ENCODE results near the gene TMEM150B.

The TMEM150B gene

DNA sequence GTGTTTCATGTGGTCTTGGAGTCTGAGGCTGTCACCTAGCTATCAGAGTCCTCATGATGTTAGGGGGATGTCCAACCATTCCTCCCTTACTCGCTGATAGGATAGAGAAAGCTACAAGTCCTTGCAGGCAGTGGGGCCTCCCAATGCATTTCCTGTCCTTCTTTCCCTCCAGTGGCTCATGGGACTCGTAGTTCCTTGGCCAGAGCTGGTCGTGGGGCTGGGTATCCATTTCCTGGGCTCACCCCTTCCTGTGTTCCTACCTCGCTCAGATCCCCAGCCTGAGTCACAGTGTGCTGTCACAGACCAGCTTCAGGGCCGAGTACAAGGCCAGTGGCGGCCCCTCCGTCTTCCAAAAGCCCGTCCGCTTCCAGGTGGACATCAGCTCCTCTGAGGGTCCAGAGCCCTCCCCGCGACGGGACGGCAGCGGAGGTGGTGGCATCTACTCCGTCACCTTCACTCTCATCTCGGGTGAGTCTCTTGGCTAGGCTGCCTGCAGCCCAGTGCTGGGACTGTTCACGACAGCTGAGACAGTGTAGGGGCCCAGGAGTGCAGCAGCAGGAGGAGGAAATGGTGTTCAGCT lies 19.1 kb downstream of the TMEM150B start:
- DNase-seq (ENCODE audit: low spot score): no peak

DNA sequence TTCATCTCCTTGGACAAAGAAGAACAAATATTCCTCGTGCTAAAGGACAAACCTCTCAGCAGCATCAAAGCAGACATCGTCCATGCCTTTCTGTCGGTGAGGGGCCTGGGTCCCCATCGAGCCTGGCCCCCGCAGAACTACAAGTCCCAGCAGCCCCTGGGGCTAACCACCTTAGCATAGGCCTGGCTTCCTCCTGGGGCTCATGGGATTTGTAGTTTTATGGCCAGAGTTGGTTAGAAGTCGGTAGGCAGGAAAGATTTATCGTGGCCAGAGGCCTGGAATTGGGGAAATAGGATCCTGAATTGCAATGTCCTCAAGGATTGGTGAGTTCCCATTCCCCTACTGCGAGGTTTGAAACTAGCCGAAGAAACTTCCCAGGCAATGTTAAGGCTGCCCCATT lies 19.6 kb downstream of the TMEM150B start:
- peak; percentile 65 for DNase-seq (ENCODE audit: low spot score)

DNA sequence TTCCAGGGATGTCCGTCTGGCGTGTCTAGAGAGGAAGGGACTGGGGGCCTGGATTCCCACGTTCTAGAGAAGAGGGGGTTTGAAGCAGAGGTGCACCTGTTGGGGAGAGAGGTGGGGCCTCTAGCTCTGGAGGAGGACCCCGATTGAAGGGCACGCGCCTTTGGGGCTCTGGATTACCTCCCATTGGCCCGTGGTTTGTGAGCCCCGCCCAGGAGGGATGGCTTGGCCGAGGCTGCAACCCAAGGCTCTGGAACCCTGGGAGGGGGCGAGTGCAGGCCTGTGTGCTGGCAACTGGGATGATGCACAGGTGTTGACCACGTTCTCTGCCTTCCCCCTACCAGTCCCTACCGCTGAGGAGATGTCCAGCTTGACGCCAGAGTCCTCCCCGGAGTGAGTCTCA lies 20.2 kb downstream of the TMEM150B start:
- DNase-seq (ENCODE audit: low spot score): no peak

DNA sequence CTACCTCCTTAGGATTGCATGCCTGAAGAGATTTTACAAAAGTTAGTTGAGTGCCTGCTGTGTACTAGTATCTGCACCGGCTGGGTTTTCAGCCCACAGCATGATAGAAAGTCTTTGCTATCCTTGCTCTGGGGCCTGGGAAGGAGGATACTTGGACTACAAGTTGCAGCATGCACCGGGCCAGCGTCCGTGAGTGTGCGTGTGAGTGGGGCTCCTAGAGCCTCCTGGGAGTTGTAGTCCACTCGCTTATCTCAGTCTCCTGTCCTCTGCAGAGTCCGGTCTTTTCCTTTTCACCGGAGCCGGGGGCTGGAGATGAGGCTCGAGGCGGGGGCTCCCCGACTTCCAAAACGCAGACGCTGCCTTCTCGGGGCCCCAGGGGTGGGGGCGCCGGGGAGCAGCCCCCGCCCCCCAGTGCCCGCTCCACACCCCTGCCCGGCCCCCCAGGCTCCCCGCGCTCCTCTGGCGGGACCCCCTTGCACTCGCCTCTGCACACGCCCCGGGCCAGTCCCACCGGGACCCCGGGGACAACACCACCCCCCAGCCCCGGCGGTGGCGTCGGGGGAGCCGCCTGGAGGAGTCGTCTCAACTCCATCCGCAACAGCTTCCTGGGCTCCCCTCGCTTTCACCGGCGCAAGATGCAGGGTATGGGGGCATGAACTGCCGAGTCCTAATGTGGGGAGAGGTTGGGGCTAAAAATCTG lies 20.7 kb downstream of the TMEM150B start:
- peak; percentile 72 for DNase-seq (ENCODE audit: low spot score)

DNA sequence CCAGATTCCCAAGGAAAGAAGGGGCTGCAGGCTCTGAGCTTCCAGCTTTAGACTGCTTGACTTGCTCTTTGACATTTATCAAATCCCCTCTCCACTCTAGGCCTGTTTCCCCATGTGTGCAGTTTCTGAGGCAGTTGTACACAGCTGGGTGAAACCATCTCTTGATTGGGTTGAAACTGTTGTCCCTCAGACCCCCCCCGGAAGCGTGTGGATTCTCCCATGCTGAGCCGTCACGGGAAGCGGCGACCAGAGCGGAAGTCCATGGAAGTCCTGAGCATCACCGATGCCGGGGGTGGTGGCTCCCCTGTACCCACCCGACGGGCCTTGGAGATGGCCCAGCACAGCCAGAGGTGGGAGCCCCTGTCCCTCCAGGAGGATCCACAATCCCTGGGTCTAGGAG lies 21.7 kb downstream of the TMEM150B start:
- DNase-seq (ENCODE audit: low spot score): no peak

DNA sequence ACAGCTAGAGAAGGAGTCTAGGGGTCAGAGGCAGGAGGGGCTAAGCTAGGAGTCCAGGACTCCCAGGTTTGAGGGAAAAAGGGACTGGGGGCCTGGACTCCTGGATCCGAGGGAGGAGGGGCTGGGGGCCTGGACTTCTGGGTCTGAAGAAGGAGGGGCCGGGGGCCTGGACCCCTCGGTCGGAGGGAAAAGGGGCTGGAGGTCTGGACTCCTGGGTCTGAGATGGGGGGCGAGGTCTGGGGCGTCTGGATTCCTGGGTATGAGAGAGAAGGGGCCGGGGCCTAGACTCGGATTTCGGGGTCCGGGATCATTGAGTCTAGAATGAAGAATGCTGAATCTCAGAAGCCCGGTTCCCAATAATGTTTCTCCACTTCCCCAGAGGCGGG lies 22.8 kb downstream of the TMEM150B start:
- DNase-seq (ENCODE audit: low spot score): peak; percentile 46

DNA sequence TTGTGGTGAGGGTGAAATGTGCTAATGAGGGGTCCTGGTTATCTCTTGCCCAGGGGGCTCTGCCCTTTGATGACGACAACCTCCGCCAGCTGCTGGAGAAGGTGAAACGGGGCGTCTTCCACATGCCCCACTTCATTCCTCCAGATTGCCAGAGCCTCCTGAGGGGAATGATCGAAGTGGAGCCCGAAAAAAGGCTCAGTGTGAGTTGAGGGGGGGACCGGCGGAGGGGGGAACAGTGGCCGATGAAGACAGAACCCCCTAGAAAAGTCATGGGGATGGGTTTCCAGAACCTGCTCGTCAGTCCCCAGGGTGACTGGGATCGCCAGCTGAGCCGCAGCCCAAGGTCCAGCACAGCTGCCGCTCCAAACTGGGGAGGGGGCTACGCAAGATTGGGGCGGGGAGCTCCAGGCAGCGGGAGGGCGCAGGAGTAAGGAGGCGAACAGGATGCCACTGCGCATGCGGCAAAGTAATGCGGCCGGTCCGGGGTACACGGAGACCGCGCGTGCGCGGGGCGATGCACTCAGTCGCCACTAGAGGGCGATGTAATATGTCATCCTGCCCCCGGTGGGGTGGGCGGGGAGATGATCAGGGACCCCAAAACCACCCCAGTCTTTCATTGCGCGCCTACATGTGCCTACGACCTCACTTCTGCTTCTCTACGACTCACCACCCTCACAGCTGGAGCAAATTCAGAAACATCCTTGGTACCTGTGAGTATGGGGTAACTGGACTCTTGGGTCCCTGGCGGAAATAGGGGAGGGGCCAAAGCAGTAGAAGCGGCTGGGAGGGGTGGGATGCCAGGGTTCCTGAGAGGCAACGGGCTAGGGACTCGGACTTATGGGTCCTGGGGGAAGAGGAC lies 23.5 kb downstream of the TMEM150B start:
- DNase-seq (ENCODE audit: low spot score): peak; percentile 95

DNA sequence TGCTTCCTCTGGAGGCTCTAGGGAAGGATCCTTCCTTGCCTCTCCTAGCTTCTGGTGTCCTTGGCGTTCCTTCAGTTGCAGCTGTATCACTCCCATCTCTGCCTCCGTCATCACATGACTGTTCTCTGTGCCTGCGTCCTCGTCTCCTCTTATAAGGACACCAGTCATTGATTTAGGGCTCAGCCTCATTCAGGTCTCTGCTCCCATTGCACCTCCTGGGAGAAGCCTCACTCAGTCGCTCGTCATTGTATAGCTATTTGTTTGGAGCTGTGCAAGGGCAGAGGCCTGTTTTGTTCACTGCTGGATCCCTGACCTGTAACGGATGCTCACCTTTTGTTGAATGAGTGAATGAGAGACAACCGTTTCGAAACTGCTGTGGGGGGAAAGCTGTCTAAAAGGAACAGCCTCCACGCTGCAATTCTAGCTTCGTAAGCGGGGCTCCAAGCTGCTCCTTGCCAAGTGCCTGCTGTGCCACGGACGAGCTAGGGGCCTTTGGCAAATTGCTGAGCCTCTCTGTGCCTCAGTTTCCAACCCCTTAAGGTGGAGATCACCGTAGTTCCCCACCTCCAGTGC lies 24.2 kb downstream of the TMEM150B start:
- DNase-seq (ENCODE audit: low spot score): no peak

DNA sequence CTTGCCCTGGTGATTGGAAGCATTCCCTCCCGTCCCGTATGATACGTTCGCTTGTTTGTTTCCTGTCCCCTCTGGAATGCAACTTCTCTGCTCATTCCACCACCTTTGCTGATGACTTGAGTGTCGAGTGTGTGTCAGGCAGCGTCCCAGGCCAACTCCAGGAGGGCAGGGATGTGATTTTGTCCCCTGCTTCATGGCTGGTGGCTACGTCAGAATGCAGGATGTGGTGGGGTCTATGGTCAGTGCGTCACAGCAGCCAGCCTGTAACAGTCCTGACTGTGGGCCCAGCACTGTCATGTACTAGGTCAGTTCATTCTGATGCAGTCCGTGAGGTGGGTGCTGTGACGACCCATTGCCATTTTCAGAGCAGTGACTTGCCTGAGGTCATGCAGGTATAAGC lies 25.1 kb downstream of the TMEM150B start:
- DNase-seq (ENCODE audit: low spot score): no peak

DNA sequence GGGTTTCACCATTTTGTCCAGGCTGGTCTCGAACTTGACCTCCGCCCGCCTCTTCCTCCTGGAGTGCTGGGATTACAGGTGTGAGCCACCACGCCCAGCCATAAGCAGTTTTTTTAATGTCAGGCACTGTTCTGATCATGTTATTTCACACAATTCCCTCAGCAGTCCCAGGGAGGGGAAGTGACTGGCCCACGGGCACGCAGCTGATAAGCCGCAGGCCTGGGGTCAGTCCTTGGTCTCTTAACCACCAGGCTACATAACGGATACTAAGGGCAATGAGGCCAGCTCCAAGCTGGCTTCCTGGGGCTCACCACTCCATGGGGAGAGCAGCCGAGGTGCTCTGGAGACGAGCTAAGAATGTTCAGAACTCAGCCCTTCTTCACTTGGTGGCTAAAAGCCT lies 27.9 kb downstream of the TMEM150B start:
- no peak for DNase-seq (ENCODE audit: low spot score)

DNA sequence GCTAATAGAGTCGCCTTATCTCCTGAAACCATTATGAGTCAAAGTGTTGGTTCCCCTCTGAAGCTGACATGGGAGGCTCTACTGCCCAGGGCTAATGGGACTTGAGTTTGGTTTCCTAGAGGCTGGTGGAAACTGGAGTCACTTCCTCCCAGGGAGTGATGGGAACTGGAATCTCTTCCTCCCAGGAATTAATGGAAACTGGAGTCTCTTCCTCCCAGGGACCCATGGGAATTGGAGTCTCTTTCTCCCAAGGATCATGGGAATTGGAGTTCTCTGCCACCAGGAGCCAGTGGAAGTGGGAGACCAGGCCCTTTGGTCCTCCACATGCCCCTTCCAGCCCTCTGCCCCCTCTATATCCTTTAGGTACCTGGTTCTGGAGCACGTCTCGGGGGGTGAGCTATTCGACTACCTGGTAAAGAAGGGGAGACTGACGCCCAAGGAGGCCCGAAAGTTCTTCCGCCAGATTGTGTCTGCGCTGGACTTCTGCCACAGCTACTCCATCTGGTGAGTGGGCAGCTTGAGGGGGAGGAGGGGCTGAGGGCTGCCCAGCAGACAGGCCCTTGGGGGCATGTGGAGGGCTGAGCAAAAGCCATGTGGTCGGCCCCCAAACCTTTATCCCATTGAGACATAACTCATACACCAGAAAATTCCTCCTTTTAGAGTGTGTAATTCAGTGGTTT lies 35.9 kb downstream of the TMEM150B start:
- DNase-seq (ENCODE audit: low spot score): no peak

DNA sequence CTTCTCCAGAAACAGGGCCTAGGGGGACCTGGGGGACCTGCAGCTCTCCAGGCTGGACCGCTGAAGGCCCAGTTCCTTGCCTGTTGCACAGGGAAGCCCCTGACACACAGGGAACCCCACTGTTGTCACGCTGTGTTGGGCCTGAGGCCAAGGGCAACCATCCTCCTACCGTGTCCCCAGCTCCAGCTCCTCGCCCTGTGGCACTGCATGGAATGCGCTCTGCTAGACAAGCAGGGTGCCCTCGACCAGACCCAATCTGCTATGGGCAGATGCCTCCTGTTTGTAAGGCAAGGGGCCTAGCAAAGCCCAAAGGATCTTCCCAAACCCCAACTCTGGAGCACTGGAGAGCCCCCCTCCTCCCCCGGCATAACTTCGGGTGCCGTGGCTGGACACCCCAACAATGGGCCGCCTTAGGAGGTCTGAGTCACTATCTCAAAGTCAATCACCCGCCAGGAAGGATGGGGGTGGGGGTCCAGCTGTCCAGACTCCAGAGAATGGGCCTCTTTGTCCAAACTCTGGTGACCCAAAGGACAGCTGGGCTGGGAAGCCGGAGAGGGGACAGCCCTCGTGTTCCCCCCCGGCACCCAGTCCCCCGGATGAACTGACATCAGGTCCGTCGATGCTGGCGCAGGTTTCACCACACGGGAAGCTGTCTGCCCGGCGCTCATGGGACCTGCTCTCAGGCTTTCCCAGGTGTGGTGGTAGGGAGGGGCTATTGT lies 37.6 kb downstream of the TMEM150B start:
- DNase-seq (ENCODE audit: low spot score): no peak

DNA sequence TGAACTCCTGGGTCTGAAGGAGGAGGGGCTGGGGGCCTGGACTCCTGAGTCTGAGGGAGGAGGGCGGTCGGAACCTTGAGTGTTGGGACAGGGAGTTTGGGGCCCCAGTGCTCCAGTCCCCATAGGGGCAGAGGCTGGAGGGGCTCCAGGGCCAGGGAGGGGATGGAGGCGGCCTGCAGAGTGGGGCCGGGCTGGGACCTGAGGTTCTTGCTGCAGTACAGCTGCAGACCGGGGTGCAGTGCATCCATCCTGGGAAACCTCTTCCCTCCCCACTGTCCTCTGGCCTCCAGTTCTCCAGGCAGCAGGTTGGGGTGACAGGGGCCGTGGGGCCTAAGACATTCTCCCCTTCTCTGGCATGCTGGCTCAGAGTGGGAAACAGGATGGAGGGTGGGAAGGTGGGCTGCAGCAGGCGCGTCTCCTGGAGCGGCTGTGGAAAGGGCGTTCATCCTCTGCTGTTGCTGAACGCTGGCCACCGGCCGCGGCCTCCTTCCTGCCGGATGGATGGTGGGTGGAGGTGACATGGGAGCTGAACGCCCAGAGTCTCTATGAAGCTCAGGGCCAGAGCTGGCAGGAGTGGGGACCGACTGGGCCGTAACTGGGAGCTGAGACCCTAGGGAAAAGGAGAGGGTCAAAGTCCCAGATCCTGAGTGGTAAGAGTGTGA lies 39.8 kb downstream of the TMEM150B start:
- DNase-seq (ENCODE audit: low spot score): no peak

DNA sequence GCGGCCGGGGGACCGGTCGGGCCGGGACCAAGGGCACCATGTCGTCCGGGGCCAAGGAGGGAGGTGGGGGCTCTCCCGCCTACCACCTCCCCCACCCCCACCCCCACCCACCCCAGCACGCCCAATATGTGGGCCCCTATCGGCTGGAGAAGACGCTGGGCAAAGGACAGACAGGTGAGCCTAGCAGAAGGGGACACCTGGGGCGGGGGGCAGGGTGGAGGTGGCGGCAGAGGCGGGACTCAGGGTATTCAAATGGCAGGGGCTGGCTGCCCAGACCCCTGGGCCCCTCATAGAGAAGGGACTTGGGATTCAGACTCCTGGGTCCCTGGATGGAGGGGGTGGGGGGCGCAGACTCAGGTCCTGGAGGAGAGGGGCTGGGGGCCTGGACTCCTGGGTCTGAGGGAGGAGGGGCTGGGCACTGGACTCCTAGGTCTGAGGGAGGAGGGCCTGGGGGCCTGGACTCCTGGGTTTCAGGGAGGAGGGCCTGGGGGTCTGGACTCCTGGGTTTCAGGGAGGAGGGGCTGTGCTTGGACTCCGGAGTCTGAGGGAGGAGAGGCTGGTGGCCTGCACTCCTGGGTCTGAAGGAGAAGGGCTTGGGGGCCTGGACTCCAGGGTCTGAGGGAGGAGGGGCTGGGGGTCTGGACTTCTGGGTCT lies 40.6 kb downstream of the TMEM150B start:
- DNase-seq (ENCODE audit: low spot score): peak; percentile 61

DNA sequence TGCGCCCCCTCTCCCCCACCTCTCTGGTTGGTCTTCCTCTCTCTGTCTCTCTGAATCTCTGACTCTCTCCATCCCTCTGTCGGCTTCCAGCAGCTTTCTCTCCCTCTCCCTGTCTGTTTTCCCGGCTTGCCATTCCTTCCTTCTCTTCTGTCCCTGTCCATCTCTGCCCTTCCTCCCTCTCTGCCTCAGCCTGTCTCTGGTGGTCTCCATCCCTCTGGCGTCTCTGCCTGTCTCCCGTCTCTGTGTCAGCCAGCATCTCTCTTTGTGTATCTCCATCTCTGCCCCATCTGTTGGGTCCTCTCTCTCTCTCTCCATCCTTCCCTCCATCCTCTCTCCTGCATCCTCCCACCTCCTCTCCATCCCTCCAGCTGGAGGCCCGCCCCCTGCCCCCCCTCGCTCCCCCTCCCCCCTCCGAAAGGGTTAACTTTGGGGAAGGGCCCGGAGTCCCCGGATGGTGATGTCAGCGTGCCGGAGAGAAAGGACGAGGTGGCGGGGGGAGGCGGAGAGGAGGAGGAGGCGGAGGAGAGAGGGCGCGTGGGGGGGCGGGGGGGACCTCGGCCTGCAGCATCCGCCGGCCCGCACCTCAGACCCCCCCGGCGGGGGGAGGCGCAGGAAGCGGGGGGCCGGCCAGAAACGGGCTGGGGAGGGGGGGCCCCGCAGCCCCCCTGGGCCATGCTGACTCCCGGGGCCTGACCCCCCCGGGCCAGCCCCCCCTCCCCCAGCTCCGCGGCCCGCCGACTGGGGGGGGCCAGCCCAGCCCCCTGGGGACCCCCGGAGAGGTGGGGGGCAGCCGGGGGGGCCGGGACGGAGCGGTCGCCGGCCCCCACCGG lies 41.4 kb downstream of the TMEM150B start, which contains the start of gene BRSK1:
BRSK1 (plus strand) TSS at position 450 of the 830 bp plus-strand sequence. CDS start 446 bp downstream, outside the sequence.
- DNase-seq (ENCODE audit: low spot score): peak; percentile 89

DNA sequence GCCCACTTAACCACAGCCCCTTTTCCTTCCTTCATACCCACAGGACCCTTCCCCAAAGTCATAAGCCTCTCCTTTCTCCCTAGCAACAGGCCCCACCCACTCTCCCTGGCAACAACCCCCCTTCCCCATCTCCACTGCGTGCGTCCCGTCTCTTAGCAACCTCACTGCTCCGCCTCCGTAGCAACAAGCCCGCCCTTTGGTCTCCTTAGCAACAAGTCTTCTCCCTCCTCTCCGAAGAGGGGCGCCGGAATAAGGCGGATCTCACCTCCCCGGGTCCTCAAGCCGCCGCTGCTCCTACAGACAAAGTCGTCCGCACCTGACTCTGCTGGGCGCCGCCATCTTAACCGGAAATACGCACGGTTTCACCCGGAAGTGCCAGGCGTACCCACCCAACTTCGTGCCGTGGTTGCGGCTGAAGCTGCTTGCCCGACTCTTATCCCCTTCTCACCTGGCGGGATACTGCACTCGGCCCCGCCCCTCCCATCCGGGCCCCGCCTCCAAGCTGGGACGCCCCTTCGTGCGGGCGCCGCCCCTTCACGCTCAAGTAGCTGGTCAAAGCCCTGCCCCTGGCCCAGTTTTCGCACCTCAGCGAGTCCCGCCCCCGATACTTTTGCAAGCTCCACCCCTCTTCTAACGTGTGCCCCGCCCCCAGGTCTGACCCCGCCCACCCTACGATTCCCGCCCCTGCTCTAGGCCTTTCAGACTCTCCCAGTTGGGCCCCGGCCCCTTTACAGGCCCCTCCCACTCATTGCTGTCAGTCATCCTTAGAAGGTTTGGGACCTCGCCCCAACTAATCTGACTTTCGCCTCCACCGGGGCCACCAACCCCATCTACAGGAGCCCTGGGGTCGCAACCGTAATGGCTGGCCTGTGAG lies 45.1 kb downstream of the TMEM150B start, which contains the start of gene HSPBP1:
HSPBP1 (minus strand) TSS at position 341 of the 874 bp plus-strand sequence. CDS start 502 bp downstream, outside the sequence.
- peak; percentile 99 for DNase-seq (ENCODE audit: low spot score)

DNA sequence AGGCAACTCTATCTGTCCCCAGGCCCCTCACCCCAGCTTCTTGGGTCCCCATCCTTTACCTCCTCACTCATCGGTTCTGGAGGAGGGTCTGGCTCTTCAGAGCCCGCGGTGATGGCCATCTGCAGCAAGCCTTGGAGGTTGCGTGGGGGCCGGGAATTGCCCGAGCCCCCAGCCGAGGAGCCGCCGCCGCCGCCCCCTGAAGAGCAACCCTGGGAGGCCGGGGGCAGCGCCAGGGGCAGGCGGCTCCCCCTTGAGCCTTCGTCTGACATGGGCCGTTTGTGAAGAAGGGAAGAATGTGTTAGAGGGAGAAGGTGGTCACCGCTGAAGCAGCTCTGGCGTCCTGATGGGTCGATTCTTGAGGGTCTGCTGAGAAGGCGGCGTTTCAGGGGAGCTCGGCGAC lies 45.8 kb downstream of the TMEM150B start:
- DNase-seq (ENCODE audit: low spot score): no peak
